Gastroesophageal sphincter (tissue), 3 donors: Measurements from ENCODE around the gene TPPP.
"Not testable (repeated sequence)": the region's sequence is repeated elsewhere in the genome, so short reads cannot be mapped to it uniquely, and the experiment has no call there.

Experiments used
- CTCF ChIP-seq, 4 experiments: fragments of 200-600 bp in 2 of 4; fragments of 450-650 bp in 2 of 4; sonication (generic) in 1 of 4; IDR thresholded peaks; one replicate each; pipeline ENCODE4 v1.5.1; 2017 to 2019; ENCODE audit warnings: antibody characterized with exemption in 4 of 4, mild to moderate bottlenecking in 2 of 4, moderate library complexity in 2 of 4
- EP300 ChIP-seq: sonication (generic); formaldehyde crosslinking; IDR thresholded peaks from one replicate; pipeline ENCODE4 v1.6.1; 2017; ENCODE audit warnings: antibody characterized with exemption, mild to moderate bottlenecking
- POLR2A ChIP-seq, 2 donors: fragments of 450-650 bp; IDR thresholded peaks; one replicate each; pipeline ENCODE4 v1.6.1; 2017; ENCODE audit warnings: antibody characterized with exemption in 2 of 2, mild to moderate bottlenecking in 2 of 2, moderate library complexity in 1 of 2
- POLR2AphosphoS5 ChIP-seq: sonication (generic); formaldehyde crosslinking; IDR thresholded peaks from one replicate; pipeline ENCODE4 v1.6.1; 2017; ENCODE audit warnings: antibody characterized with exemption

- not testable (repeated sequence) for TF ChIP-seq CTCF (IDR thresholded peaks at IDR 0.05); POLR2AphosphoS5; EP300; POLR2A (IDR thresholded peaks at IDR 0.05)
Measured at GRCh38 chr5:686172-686523, 7.0 kb downstream of the TPPP start.
